ENCODE measurements around the gene MYB.

MYB gene

GRCh38 chr6:135185483-135185882 lies 4.4 kb downstream of the MYB start:
- no peak for DNase-seq (ENCODE audit: extremely low read depth in 1 of 2, low read depth in 1 of 2)

GRCh38 chr6:135186255-135186654 lies 5.1 kb downstream of the MYB start:
- no peak for DNase-seq (ENCODE audit: extremely low read depth in 1 of 2, low read depth in 1 of 2)

DNA sequence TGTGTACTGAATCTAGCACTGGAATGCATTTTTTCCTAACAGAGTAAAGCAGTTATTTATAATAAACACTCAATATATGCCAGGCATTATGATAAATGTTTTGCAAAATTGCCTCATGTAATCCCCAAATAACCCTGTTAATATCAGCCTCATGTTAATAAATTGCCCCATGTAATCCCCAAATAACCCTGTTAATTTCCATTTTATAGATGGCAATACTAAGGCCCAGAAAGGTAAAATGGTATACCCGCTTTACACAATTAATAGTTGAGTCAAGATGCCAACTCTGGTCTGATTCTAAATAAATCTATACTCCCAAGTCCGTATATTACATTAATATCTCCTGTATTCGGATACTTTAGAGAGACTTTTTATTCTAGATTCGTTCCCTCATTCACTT lies 6.3 kb downstream of the MYB start:
- no peak for DNase-seq (ENCODE audit: extremely low read depth in 1 of 2, low read depth in 1 of 2)

- DNase-seq (ENCODE audit: extremely low read depth in 1 of 2, low read depth in 1 of 2) = no peak
Observed at GRCh38 chr6:135188718-135189117, 7.6 kb downstream of the MYB start.

- no peak for DNase-seq (ENCODE audit: extremely low read depth in 1 of 2, low read depth in 1 of 2)
Observed at GRCh38 chr6:135189344-135189743, 8.2 kb downstream of the MYB start.

DNA sequence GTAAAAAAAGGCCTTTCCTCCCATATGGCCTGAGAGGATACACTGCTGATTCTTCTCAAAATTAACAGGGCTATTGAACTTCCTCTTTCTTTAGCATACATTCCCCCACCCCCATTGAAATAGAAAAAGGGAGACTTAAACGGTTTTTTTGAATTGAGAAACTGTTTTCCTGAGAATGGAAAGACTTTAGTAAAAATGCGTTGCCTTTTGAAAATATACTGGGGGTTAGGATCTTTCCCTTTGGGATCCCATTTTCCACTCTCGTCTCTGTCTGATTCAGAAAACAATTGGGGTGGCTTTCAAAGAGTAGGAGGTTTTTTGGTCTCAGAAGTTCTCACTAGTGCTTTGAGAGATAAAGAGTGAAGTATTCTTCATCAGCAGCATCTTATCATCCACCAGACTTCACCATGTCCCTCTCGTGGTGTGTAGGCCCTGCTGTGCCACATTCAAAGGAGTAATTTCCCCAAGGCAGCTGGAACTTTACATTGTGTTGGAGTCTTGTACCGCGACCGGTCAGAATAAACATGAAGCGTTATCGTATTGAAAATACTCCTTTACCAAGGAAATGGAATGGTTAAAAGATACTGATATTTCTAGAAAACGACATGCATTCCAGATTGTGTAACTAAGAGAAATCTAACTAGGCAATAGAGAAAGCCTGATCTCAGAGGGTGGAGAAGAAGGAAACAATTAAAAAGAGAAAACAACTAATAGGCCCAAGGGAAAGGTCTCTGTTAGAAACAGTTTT lies 10.6 kb downstream of the MYB start:
- no peak for DNase-seq (ENCODE audit: extremely low read depth in 1 of 2, low read depth in 1 of 2)

- DNase-seq (ENCODE audit: extremely low read depth in 1 of 2, low read depth in 1 of 2) = no peak
Observed at GRCh38 chr6:135192256-135193174, 11.4 kb downstream of the MYB start.

DNA sequence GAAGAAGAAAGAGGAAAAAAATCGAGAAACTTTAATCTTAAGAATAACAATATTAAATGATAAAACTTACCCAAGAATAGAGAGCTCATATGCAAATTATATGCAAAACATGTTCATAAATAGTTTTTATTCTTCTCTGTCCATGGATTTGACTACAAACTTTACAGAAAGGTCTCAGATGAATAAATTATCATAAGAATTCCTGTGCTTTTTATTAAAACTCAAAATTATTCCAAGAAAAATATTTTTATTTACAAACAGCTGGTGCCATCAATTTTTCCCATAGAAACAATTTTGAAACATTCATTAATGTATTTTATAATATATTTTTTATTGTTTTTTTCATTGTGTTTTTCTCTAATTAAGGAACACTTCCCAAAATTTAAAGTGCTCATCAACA lies 12.1 kb downstream of the MYB start:
- DNase-seq (ENCODE audit: extremely low read depth in 1 of 2, low read depth in 1 of 2) = no peak

- no peak for DNase-seq (ENCODE audit: extremely low read depth in 1 of 2, low read depth in 1 of 2)
Observed at GRCh38 chr6:135195041-135195440, 13.9 kb downstream of the MYB start.

DNA sequence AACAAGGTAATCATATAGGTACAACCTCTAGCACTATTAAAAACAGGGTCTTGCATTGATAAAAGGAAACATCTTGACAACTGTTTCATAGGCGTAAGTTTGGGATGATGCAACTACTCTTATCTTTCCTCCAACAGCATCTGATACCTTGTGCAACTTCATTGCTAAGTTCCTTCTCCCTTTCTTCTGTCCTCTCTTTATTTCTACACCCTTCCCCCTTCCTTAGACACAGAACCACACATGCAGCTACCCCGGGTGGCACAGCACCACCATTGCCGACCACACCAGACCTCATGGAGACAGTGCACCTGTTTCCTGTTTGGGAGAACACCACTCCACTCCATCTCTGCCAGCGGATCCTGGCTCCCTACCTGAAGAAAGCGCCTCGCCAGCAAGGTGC lies 14.4 kb downstream of the MYB start:
- no peak for DNase-seq (ENCODE audit: extremely low read depth in 1 of 2, low read depth in 1 of 2)

DNA sequence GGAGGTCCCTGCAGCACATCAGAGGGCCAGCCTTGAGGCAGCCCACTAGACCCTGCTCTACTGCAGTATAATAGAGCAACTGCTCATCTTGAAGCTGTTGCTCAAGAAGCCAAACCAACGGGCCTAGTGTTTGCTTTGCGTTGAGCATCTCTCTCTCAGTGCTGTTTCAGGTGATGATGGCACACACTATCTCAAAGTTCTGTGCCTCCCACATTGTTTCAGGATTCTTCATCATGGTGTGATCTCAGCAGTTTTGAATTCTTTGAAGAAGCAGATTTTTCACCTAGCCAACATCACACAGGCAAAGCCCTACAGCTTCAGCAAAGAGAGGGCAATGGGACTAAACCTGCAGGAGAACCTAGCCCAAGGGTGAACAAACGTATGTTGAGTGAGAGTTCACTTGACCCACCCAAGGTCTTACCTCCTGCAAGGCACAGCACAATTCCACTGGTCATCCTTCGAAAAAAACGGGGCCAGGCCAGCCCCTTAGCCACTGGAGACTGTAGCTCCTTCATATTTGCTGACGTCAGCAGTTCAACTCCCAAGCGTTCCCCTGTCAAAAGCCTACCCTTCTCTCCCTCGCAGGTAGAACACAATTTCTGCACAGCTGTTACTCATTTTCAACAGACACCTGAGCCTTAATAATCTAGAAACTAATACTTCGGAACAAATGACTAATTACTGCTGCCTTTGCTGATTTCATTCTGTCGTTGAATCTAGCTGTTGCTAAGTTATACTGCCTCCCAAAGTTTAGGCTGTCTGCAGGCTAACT lies 15.8 kb downstream of the MYB start:
- DNase-seq (ENCODE audit: extremely low read depth in 1 of 2, low read depth in 1 of 2) = no peak

- no peak for DNase-seq (ENCODE audit: extremely low read depth in 1 of 2, low read depth in 1 of 2)
Observed at GRCh38 chr6:135202836-135203235, 21.7 kb downstream of the MYB start.

DNA sequence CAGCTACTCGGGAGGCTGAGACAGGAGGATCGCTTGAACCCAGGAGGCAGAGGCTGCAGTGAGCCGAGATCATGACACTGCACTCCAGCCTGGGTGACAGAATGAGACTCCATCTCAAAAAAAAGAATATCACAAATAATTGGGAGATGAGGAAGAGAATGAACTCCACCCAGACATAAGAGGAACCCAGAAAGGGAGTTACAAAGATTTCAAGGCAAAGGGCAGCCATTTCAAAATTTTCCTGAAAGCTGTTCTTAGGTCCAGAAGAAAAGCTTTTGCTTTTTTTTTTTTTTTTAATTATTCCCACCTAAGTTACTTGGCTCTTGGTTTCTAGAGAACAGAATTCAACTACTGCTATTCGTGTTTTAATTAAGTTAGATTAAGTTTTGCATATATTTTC lies 23.8 kb downstream of the MYB start:
- DNase-seq (ENCODE audit: extremely low read depth in 1 of 2, low read depth in 1 of 2) = no peak

DNA sequence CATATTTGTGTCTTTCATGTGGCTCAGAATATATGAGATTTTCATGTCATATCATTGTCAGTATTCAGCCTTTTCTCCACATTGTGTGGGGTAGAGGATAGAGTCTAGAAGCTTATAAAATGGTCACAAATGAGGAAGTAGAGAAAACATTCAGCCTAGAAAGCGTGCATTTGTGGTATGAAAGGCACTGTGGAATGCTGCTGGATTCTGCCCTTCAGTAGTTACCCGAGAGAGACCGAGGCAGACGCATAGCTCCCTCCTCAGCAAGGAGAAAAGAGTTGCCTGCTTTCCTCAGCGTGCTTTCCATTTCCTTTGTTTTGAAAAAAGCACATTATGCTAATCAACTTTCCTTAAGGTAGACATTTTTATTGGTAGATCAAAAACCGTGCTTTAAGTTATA lies 28.7 kb downstream of the MYB start:
- no peak for DNase-seq (ENCODE audit: extremely low read depth in 1 of 2, low read depth in 1 of 2)

- no peak for DNase-seq (ENCODE audit: extremely low read depth in 1 of 2, low read depth in 1 of 2)
Observed at GRCh38 chr6:135210632-135211305, 29.7 kb downstream of the MYB start.

DNA sequence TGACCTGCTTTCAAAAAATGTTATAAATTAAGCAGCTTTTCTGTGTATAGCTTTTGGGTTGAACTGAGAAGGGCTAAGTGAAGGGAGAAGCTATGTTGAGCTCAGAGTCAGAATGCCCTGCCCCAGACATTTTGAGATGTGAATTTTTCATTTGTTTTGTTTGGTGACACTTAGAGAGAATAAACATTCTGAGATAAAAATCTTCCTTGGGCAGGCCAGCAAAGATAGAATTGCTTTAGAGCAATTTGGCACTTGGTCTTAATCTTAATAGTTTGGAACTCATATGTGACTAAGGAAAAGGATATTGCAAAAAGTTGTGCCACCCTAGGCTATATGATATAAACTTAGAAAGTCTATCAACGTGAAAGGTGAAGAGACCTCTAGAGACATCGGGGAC lies 30.2 kb downstream of the MYB start:
- no peak for DNase-seq (ENCODE audit: extremely low read depth in 1 of 2, low read depth in 1 of 2)

GRCh38 chr6:135212020-135212806 lies 31.1 kb downstream of the MYB start:
- DNase-seq (ENCODE audit: extremely low read depth in 1 of 2, low read depth in 1 of 2) = no peak

GRCh38 chr6:135212935-135213334 lies 31.8 kb downstream of the MYB start:
- DNase-seq (ENCODE audit: extremely low read depth in 1 of 2, low read depth in 1 of 2) = no peak

DNA sequence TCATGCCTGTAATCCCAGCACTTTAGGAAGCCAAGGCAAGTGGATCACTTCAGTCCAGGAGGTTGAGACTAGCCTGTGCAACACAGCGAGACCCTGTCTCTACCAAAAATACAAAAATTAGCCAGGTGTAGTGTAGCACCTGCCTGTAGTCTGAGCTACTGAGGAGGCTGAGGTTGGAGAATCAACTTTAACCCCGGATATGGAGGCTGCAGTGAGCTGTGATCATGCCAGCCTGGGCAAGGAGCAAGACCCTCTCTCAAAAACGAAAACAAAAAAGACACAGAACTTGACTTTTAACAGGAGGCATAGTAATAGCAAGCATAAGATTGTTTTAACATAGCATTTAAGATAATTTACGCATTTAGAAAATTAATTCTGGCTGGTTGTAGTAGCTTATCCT lies 32.5 kb downstream of the MYB start:
- no peak for DNase-seq (ENCODE audit: extremely low read depth in 1 of 2, low read depth in 1 of 2)

GRCh38 chr6:135215160-135215559 lies 34.1 kb downstream of the MYB start:
- no peak for DNase-seq (ENCODE audit: extremely low read depth in 1 of 2, low read depth in 1 of 2)

All from activated CD8-positive, alpha-beta memory T cell treated with anti-CD3 and anti-CD28 coated beads for 1 hour (primary cell).